ENCODE measurements around the gene UROC1. TPM values are rescaled to one million over a fixed set of nuclear protein-coding genes. Genes with fewer than 3 reads are reported as not detected.

UROC1 gene
- total and polyA plus RNA-seq, 2 donors: 0.03 TPM; not detected in 1

DNA sequence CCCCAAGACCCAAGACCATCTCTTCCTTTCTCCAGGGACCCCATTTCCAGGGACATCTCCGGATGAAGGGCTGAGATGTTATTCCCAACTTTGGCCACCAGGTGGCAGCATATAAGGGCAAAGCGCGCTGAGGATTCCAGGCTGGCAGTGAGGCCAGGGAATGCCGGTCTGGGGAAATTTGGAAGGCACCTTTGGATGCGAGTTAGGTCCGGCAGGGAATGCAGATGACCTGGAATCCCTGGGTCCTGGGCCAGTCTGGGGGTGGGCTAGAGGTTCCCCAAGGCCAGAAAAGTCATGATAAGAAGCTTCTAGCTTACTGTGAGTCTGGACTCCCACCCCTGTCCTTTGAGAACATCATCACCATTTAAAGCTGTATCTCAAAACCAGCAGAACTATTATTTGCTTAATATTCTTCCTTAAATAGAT, 4.8 kb upstream of the UROC1 start:
- no peak for DNase-seq (ENCODE audit: extremely low spot score)
- WGBS: under 1% methylated on average over 6 of the region's 6 CpGs
- no peaks in the 10 kb centered on the region for H3K4me1 ChIP-seq (ENCODE audit: insufficient read depth)
- H3K36me3 ChIP-seq (ENCODE audit: insufficient read depth): no peaks in the 10 kb centered on the region
- no peak overlapping the region for H3K27ac ChIP-seq (ENCODE audit: low read depth)
- H3K4me3 ChIP-seq (ENCODE audit: low read depth, low read length): no peak overlapping the region

DNA sequence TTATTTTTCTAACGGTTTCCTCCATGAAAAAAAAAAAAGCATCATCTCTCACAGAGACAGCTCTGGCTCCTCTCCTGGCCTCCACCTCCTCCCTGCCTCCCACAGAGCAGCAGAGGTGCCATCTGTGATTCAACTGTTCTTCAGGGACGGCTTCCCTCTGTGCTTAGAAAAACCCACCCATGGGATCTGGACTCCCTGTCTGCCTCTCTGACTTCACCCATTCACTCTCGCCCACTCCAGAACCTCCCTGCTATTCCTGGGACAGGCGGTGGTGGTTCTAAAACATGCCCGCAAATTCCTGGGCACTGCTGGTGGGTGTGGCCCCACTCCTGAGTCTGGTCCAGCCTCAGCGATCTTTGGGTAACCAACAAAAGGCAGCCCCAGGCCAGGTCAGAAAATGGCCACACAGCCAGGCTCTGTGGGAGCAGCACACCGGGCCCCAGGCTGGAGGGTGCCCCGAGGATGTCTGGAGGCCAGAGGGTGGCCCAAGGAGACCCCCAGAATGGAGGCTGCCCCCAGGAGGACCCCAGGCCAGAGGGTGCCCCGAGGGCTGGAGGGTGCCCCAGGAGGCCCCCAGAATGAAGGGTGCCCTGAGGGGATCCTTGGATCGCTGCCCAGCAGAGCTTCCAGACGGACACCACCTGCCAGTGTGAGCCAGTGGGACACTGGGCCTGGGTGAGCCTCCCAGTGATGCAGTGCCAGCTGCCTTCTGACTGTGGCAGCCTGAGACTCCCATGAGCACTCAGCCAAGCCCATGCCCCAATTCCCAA, 3.7 kb upstream of the UROC1 start:
- DNase-seq (ENCODE audit: extremely low spot score): no peak
- WGBS: 75% methylated on average over 11 of the region's 11 CpGs
- Histone ChIP-seq H3K36me3 (ENCODE audit: insufficient read depth) (no peaks in the 10 kb centered on the region), H3K27ac (ENCODE audit: low read depth) (no peak overlapping the region), H3K4me1 (ENCODE audit: insufficient read depth) (no peaks in the 10 kb centered on the region), H3K4me3 (ENCODE audit: low read depth, low read length) (no peak overlapping the region)

DNA sequence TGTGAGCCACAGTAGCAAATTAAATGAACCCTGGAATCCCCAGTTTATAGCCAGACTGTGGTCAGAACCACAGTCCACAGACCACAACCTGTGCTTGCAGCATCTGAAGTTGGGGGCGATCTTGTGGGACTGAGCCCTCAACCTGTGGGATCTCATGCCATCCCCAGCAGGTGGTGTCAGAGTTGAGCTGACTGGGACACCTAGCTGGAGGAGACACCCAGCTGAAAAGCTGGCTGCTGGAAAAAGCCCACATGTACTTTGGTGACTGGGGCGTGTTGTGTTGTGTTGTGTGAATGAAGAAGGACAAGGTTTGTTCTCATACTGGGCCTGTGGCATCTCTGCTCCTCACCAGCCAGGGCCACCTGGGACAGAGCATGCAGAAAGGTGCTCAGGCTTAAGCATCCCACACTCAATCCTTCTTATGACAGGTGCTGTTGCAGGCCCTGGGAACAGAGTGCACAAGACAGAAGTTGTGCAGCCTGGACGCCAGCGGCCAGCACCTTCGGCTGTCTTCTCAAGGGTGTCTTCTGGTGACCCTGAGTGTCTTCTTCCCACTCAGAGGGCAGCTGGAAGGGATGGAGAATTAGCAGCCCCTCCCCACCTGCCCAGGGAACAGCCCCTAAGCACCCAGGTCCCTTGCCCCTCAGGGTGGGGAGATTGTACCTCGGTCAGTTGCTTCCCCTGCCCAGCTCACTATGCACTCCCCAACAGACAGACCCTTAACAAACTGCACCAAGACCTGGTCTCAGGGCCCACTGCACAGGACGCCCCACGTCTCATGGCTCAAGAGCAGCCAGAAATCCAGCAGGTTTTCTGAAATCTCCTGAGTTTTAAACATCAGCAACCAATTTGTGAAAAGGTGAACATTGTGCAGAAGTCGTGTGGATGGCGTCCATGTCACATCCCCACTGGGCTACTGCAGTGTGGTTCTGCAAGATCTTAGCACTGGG, 2.2 kb upstream of the UROC1 start:
- H3K4me3 ChIP-seq (ENCODE audit: low read depth, low read length): no peak overlapping the region

DNA sequence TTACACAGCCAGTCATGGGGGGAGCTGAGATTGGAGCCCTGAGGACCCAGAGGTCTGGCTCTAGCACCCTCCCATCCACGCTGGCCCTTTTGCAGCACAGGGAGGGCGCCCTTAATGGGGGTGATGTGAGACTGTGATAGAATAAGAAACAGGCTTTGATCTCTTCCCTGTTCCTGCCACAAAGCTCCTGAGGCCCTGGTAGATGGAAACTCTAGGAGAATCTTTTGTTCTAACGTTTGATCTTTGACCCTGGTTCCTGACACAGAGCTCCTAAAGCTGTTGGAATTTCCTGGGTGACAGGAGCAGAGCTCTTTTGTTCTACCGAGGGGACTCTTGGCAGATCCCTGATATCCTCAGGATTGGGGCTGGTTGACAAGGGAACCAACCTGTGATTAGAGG, 1.2 kb upstream of the UROC1 start:
- WGBS: 65% methylated on average over 4 of the region's 4 CpGs
- no peak overlapping the region for H3K4me3 ChIP-seq (ENCODE audit: low read depth, low read length)
- DNase-seq (ENCODE audit: extremely low spot score): no peak
- no peaks in the 10 kb centered on the region for H3K4me1 ChIP-seq (ENCODE audit: insufficient read depth)
- no peaks in the 10 kb centered on the region for H3K36me3 ChIP-seq (ENCODE audit: insufficient read depth)
- no peak overlapping the region for H3K27ac ChIP-seq (ENCODE audit: low read depth)

More for the DNA sequence above, 2.2 kb upstream of the UROC1 start:
- no peak for DNase-seq (ENCODE audit: extremely low spot score)
- H3K27ac ChIP-seq (ENCODE audit: low read depth): no peak overlapping the region
- H3K4me1 ChIP-seq (ENCODE audit: insufficient read depth): no peaks in the 10 kb centered on the region
- no peaks in the 10 kb centered on the region for H3K36me3 ChIP-seq (ENCODE audit: insufficient read depth)
- WGBS: 87% methylated on average over 10 of the region's 10 CpGs

DNA sequence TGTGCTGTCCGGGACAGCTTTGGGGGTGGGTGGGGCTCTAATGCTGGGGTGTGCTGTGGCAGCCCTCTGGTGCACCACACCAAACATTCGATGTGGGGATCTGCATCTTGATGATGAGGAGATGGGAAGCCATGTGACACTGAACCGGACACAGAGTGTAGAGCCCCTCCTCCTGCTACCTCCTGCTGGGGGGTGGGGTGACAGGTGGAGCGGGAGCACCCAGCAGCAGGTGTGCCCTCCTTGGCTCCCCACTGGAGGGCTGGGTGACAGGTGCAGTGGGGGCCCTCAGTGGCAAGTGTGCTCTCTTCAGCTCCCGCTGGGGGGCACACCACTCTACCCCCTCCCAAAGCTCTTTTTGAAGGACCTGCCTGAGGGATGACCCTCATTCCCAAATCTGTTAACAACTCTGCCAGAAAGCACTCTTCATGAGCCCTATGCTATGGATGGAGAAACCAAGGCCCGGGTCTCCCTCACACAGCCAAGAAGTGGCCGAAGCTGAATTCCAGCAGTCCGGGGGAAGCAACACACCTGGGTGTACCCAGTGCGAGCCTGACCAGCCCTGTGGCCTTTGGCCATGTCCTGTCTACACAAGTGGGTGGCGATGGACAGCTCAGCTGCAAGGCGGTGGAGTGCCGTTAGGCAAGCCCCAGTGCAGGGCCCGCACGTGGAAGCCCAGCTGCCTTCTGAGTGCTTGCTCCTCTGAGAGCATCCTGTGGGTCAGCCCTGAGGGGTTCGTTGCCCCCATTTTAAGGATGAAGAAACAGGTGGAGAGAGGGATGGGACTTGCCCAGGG, 609 bp upstream of the UROC1 start:
- Histone ChIP-seq H3K36me3 (ENCODE audit: insufficient read depth) (no peaks in the 10 kb centered on the region), H3K4me1 (ENCODE audit: insufficient read depth) (no peaks in the 10 kb centered on the region), H3K4me3 (ENCODE audit: low read depth, low read length) (no peak overlapping the region), H3K27ac (ENCODE audit: low read depth) (no peak overlapping the region)
- no peak for DNase-seq (ENCODE audit: extremely low spot score)
- WGBS: 82% methylated on average over 15 of the region's 15 CpGs

DNA sequence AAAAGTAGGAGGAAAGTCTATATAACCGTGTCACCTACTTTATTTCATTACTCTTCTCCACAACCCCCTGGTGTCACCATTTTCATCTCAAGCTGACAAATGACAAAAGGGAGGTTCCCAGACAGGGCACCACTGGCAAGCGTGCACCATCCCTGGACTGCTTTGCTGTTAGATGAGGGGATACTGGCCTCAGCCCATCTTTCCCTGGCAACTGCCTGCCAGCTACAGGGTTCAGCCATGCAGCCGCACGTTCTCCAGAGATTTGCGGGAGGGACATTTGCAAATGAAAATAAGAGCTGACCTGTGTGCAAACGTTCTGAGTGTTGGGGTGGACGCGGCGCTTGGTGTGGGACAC, 660 bp downstream of the UROC1 start:
- 85% methylated on average over 9 of the region's 9 CpGs for WGBS
- Histone ChIP-seq H3K27ac (ENCODE audit: low read depth) (no peak overlapping the region), H3K4me3 (ENCODE audit: low read depth, low read length) (no peak overlapping the region), H3K4me1 (ENCODE audit: insufficient read depth) (no peaks in the 10 kb centered on the region), H3K36me3 (ENCODE audit: insufficient read depth) (no peaks in the 10 kb centered on the region)
- DNase-seq (ENCODE audit: extremely low spot score): no peak

DNA sequence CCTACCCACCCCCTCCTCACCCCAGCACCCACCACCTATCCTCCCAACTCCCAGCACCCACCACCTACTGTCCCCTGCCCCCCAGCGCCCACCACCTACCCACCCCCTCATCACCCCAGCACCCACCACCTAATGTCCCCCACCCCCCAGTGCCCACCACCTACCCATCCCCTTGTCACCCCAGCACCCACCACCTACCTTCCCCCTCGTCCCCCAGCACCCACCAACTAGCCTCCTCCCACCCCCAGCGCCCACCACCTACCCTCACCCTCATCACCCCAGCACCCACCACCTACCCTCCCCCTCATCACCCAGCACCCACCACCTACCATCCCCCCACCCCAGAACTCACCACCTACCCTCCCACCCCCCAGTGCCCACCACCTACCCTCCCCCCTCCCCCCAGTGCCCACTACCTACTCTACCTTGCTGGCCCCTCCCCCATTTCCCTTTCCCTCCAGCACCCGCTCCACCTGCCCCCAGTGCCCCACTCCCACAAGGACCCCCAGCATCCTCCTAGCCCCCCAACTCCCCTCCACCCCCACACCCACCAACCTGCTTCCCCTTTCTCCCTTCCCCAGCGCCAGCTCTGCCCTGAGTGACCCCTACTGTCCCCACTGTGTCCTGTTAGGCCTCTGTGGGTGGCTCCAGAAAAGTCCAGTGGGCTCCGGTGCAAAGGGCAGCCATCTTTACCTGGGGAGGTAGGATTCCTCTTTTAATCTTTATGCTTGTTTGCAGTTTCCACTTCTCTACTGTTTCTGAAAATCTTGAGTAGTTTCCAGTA, 1.2 kb downstream of the UROC1 start:
- Histone ChIP-seq H3K4me1 (ENCODE audit: insufficient read depth) (no peaks in the 10 kb centered on the region), H3K27ac (ENCODE audit: low read depth) (no peak overlapping the region), H3K4me3 (ENCODE audit: low read depth, low read length) (no peak overlapping the region), H3K36me3 (ENCODE audit: insufficient read depth) (no peaks in the 10 kb centered on the region)
- 89% methylated on average over 6 of the region's 6 CpGs for WGBS
- no peak for DNase-seq (ENCODE audit: extremely low spot score)

DNA sequence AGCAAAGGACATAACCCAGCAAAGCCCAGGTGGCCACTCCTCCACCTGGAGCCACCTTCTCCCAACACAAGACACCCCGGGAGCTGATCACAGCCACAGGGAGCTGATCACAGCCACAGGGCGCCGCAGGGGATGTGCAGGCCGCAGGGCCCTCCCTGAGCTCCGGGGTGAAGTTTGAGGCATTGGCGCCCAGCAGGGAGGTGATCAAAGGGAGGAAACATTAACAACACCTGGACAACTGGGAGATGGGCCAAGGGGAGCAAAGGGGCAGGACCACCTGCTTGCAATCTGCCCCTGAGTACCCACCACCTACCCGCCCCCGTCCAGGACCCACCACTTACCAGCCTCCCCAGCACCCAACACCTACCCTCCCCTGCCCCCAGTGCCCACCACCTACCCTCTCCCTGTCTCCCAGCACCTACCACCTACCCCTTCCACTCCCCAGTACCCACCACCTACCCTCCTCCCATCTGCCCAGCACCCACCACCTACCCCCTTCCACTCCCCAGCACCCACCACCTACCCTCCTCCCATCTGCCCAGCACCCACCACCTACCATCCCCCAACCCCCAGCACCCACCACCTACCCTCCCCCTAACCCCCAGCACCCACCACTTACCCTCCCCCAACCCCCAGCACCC, 2.4 kb downstream of the UROC1 start:
- no peak for DNase-seq (ENCODE audit: extremely low spot score)
- no peak overlapping the region for H3K4me3 ChIP-seq (ENCODE audit: low read depth, low read length)
- no peaks in the 10 kb centered on the region for H3K36me3 ChIP-seq (ENCODE audit: insufficient read depth)
- 88% methylated on average over 8 of the region's 8 CpGs for WGBS
- no peak overlapping the region for H3K27ac ChIP-seq (ENCODE audit: low read depth)
- H3K4me1 ChIP-seq (ENCODE audit: insufficient read depth): peaks cover 3% of the 10 kb centered on the region

DNA sequence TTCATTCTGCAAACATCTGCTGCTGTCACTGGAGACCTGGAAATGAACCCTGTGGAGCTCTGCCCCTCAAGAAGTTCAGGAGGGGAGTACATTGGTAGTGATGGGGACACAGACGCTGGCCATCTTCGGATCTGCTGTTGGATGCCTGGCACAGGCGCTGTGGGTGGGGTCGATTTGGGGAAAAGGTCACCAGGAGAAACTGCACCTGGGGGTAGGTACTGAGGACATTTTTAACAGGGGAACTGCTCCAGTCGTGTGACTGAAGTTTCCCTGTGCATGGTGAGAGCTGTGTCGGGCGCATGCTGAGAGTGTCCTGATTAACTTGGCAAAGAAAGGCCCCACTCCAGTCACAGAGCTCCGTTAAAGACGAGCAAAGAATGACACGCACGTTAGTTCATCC, 3.4 kb downstream of the UROC1 start:
- Histone ChIP-seq H3K36me3 (ENCODE audit: insufficient read depth) (no peaks in the 10 kb centered on the region), H3K27ac (ENCODE audit: low read depth) (no peak overlapping the region), H3K4me3 (ENCODE audit: low read depth, low read length) (no peak overlapping the region), H3K4me1 (ENCODE audit: insufficient read depth) (peaks cover 3% of the 10 kb centered on the region)
- no peak for DNase-seq (ENCODE audit: extremely low spot score)
- 82% methylated on average over 11 of the region's 11 CpGs for WGBS

DNA sequence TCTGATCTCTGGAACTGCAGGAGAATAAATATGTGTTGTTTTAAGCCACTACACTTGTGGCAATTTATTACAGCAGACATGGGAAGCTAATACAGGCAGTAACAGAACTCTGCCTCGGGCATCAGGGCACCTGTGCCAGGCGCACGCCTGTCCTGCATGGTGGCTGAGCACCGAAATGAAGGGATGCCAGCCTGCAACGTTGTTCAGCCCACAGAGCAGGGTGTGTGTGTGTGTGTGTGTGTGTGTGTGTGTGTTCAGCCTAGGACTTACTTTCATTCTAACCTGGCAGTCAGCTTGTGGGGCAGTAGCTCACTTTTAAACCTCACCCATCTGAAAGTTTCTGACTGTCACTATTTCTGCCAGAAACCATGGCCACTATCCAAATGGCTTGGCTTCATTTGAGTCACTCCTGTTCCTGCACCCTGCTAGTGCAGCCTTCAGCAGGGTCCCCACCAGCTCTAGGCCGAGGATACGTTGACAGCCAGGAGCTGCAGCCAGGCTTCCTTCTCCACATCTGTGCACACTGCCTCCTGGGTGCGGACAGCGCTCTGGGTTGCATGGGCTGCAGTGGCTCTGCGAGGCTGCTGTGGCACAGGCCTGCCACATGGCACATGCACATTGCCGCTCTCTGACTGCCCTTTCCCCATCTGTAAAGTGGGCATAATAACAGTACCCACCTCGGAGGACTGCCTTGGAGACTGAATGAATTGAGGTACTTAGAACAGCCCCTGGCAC, 4.5 kb downstream of the UROC1 start:
- DNase-seq (ENCODE audit: extremely low spot score): no peak
- Histone ChIP-seq H3K36me3 (ENCODE audit: insufficient read depth) (no peaks in the 10 kb centered on the region), H3K4me1 (ENCODE audit: insufficient read depth) (peaks cover 3% of the 10 kb centered on the region), H3K27ac (ENCODE audit: low read depth) (no peak overlapping the region), H3K4me3 (ENCODE audit: low read depth, low read length) (no peak overlapping the region)
- 78% methylated on average over 12 of the region's 12 CpGs for WGBS

DNA sequence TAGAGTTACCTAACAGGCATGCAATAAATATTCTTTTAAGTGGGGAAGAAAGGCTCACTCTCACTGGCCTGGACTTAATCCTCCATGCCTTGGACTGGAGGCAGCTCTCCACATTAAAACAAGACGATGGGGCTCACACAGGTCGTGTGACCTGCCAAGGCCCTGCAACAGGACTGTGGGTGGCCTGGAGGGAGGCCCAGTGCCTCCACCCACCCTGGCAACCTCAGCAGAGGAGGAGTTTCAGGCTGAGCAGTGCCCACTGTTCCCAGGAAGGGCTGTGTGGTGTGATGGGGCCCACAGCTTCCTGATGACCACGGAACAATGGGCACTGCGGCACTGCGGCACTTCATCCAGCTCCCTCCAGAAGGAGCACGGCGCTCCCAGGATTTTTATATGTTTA, 5.5 kb downstream of the UROC1 start:
- H3K4me1 ChIP-seq (ENCODE audit: insufficient read depth): peaks cover 3% of the 10 kb centered on the region
- WGBS: 61% methylated on average over 7 of the region's 7 CpGs
- no peak overlapping the region for H3K27ac ChIP-seq (ENCODE audit: low read depth)
- H3K4me3 ChIP-seq (ENCODE audit: low read depth, low read length): no peak overlapping the region
- H3K36me3 ChIP-seq (ENCODE audit: insufficient read depth): no peaks in the 10 kb centered on the region
- no peak for DNase-seq (ENCODE audit: extremely low spot score)

DNA sequence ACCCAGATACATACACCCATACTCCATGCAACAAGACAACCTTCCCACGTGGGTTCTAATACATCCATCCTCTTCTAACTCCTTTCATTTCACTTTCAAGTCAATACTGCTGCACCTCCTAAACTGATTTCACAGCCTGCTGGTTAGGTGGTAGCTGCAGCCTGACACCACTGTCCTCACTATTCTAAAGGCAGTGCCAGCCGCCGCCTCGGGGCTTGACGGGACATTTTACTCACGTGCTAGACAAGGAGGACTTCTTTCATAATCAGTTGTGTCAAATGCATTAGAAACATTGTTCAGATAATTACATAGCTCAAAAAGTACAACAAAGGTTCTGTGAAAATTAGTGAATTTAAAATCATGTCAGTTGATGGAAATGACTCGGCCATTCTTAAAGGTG, 6.3 kb downstream of the UROC1 start:
- Histone ChIP-seq H3K4me3 (ENCODE audit: low read depth, low read length) (no peak overlapping the region), H3K27ac (ENCODE audit: low read depth) (no peak overlapping the region), H3K36me3 (ENCODE audit: insufficient read depth) (no peaks in the 10 kb centered on the region), H3K4me1 (ENCODE audit: insufficient read depth) (peaks cover 3% of the 10 kb centered on the region)
- WGBS: 75% methylated on average over 7 of the region's 7 CpGs
- DNase-seq (ENCODE audit: extremely low spot score): no peak
